Measurements from ENCODE around the gene GPC6.

The GPC6 gene

GRCh38 chr13:93755341-93755740, 528.7 kb downstream of the GPC6 start:
- Histone ChIP-seq H3K4me3 (ENCODE audit: low read depth, low read length, poor library complexity, severe bottlenecking) (no peak overlapping the region), H4K20me1 (ENCODE audit: insufficient read depth, low read length) (no peaks in the 10 kb centered on the region), H2AFZ (ENCODE audit: low read length) (no peak overlapping the region), H3K36me3 (ENCODE audit: insufficient read depth, low read length) (no peaks in the 10 kb centered on the region), H3K9me3 (ENCODE audit: low read length) (no peaks in the 10 kb centered on the region), H3K27ac (ENCODE audit: low read depth, low read length, poor library complexity, severe bottlenecking) (no peak overlapping the region), H3K9me2 (ENCODE audit: low read depth, low read length) (no peaks in the 10 kb centered on the region), H3K27me3 (ENCODE audit: insufficient read depth, low read length) (no peaks in the 10 kb centered on the region), H3K4me2 (ENCODE audit: low read length) (no peak overlapping the region), H3F3A (ENCODE audit: insufficient read depth, low read length) (no peaks in the 10 kb centered on the region), H3K79me2 (ENCODE audit: insufficient read depth, low read length) (no peaks in the 10 kb centered on the region), H3K4me1 (ENCODE audit: insufficient read depth, low read length, severe bottlenecking) (no peaks in the 10 kb centered on the region), H3K9ac (ENCODE audit: low read length) (no peak overlapping the region)
- TF ChIP-seq EZH2 (IDR thresholded peaks at IDR 0.05; ENCODE audit: borderline replicate concordance, low read length), result no peak
- no peak for TF ChIP-seq CTCF (IDR thresholded peaks at IDR 0.05; ENCODE audit: low read length)

- TF ChIP-seq CTCF (IDR thresholded peaks at IDR 0.05; ENCODE audit: low read length) (no peak), EZH2 (IDR thresholded peaks at IDR 0.05; ENCODE audit: borderline replicate concordance, low read length) (no peak)
- H3F3A ChIP-seq (ENCODE audit: insufficient read depth, low read length), result no peaks in the 10 kb centered on the region
- no peak overlapping the region for H3K4me3 ChIP-seq (ENCODE audit: low read depth, low read length, poor library complexity, severe bottlenecking)
- H2AFZ ChIP-seq (ENCODE audit: low read length), result no peak overlapping the region
- H3K9ac ChIP-seq (ENCODE audit: low read length), result no peak overlapping the region
- no peaks in the 10 kb centered on the region for H3K9me3 ChIP-seq (ENCODE audit: low read length)
- H3K79me2 ChIP-seq (ENCODE audit: insufficient read depth, low read length), result no peaks in the 10 kb centered on the region
- no peaks in the 10 kb centered on the region for H3K4me1 ChIP-seq (ENCODE audit: insufficient read depth, low read length, severe bottlenecking)
- H4K20me1 ChIP-seq (ENCODE audit: insufficient read depth, low read length), result no peaks in the 10 kb centered on the region
- H3K36me3 ChIP-seq (ENCODE audit: insufficient read depth, low read length), result no peaks in the 10 kb centered on the region
- no peak overlapping the region for H3K4me2 ChIP-seq (ENCODE audit: low read length)
- no peak overlapping the region for H3K27ac ChIP-seq (ENCODE audit: low read depth, low read length, poor library complexity, severe bottlenecking)
- H3K9me2 ChIP-seq (ENCODE audit: low read depth, low read length), result no peaks in the 10 kb centered on the region
- no peaks in the 10 kb centered on the region for H3K27me3 ChIP-seq (ENCODE audit: insufficient read depth, low read length)
Observed at GRCh38 chr13:93758575-93758974, 532.0 kb downstream of the GPC6 start.

- H4K20me1 ChIP-seq (ENCODE audit: insufficient read depth, low read length), result no peaks in the 10 kb centered on the region
- no peaks in the 10 kb centered on the region for H3K79me2 ChIP-seq (ENCODE audit: insufficient read depth, low read length)
- H3K9me3 ChIP-seq (ENCODE audit: low read length), result no peaks in the 10 kb centered on the region
- no peak overlapping the region for H3K4me2 ChIP-seq (ENCODE audit: low read length)
- no peaks in the 10 kb centered on the region for H3K36me3 ChIP-seq (ENCODE audit: insufficient read depth, low read length)
- H3K4me1 ChIP-seq (ENCODE audit: insufficient read depth, low read length, severe bottlenecking), result no peaks in the 10 kb centered on the region
- no peaks in the 10 kb centered on the region for H3K9me2 ChIP-seq (ENCODE audit: low read depth, low read length)
- no peak overlapping the region for H3K9ac ChIP-seq (ENCODE audit: low read length)
- H3K27me3 ChIP-seq (ENCODE audit: insufficient read depth, low read length), result no peaks in the 10 kb centered on the region
- no peaks in the 10 kb centered on the region for H3F3A ChIP-seq (ENCODE audit: insufficient read depth, low read length)
- H3K4me3 ChIP-seq (ENCODE audit: low read depth, low read length, poor library complexity, severe bottlenecking), result no peak overlapping the region
- no peak overlapping the region for H2AFZ ChIP-seq (ENCODE audit: low read length)
- no peak overlapping the region for H3K27ac ChIP-seq (ENCODE audit: low read depth, low read length, poor library complexity, severe bottlenecking)
- TF ChIP-seq CTCF (IDR thresholded peaks at IDR 0.05; ENCODE audit: low read length), result no peak
- TF ChIP-seq EZH2 (IDR thresholded peaks at IDR 0.05; ENCODE audit: borderline replicate concordance, low read length), result no peak
Observed at GRCh38 chr13:93762708-93763426, 536.3 kb downstream of the GPC6 start.

All from OCI-LY1 (cell line).